Measurements from ENCODE around the gene LTBP1. TPM values are rescaled to one million over a fixed set of nuclear protein-coding genes. Genes with fewer than 3 reads are reported as not detected.
"Not testable (repeated sequence)": the region's sequence is repeated elsewhere in the genome, so short reads cannot be mapped to it uniquely, and the experiment has no call there.

The LTBP1 gene
- total RNA-seq, 1 experiment from 2014 or later = 13.9 TPM

DNA sequence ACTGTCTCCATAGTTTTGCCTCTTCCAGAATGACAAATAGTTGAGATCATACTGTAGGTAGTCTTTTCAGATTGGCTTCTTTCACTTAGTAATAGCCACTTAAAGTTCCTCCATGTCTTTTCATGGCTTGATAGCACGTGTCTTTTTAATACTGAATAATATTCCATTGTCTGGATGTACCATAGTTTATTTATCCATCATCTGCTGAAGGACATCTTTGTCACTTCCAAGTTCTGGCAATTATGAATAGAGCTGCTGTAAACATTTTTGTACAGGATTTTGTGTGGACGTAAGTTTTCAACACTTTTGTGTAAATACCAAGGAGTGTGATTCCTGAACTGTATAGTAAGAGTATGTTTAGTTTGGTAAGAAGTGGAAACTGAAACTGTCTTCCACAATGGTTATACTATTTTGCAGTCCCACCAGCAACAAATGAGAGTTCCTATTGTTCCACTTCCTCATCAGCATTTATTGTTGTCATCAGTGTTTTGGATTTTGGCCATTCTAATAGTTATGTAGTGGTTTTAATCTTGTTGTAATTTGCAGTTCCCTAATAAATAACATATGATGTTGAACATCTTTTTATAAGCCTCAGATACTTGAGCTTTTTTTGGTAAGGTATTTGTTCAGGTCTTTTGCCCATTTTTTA lies 18.9 kb downstream of the LTBP1 start:
- CTCF ChIA-PET = interaction anchor here (0.5 kb wide), 1 partner anchor 19 kb away, joined by 4 read pairs; the partner anchor contains the start of gene LTBP1
- Mint-ChIP-seq H3K27ac (ENCODE audit: unreplicated experiment) (no peak overlapping the region), H3K36me3 (ENCODE audit: insufficient read depth, unreplicated experiment) (no peaks in the 10 kb centered on the region), H3K27me3 (ENCODE audit: unreplicated experiment) (no peaks in the 10 kb centered on the region), H3K4me3 (ENCODE audit: low read depth, unreplicated experiment) (no peak overlapping the region), H3K4me1 (ENCODE audit: low read depth, unreplicated experiment) (no peaks in the 10 kb centered on the region), H3K9me3 (ENCODE audit: low read depth, unreplicated experiment) (no peaks in the 10 kb centered on the region)
- intact Hi-C loops (cut with micrococcal nuclease; ENCODE audit: unreplicated experiment) = no loop called here
- DNase-seq = no peak
- TF ChIP-seq, protein P1, sequence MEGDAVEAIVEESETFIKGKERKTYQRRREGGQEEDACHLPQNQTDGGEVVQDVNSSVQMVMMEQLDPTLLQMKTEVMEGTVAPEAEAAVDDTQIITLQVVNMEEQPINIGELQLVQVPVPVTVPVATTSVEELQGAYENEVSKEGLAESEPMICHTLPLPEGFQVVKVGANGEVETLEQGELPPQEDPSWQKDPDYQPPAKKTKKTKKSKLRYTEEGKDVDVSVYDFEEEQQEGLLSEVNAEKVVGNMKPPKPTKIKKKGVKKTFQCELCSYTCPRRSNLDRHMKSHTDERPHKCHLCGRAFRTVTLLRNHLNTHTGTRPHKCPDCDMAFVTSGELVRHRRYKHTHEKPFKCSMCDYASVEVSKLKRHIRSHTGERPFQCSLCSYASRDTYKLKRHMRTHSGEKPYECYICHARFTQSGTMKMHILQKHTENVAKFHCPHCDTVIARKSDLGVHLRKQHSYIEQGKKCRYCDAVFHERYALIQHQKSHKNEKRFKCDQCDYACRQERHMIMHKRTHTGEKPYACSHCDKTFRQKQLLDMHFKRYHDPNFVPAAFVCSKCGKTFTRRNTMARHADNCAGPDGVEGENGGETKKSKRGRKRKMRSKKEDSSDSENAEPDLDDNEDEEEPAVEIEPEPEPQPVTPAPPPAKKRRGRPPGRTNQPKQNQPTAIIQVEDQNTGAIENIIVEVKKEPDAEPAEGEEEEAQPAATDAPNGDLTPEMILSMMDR (IDR thresholded peaks at IDR 0.05; ENCODE audit: unreplicated experiment) = no peak
- BruUV-seq (replicated peaks) = no TSS peak

- H3K27me3 Mint-ChIP-seq (ENCODE audit: unreplicated experiment) = no peaks in the 10 kb centered on the region
- H3K4me1 Mint-ChIP-seq (ENCODE audit: low read depth, unreplicated experiment) = no peaks in the 10 kb centered on the region
- no peak for DNase-seq
- intact Hi-C loops (cut with micrococcal nuclease; ENCODE audit: unreplicated experiment) = no loop called here
- no peak overlapping the region for H3K4me3 Mint-ChIP-seq (ENCODE audit: low read depth, unreplicated experiment)
- CTCF ChIA-PET = no interaction called here
- H3K36me3 Mint-ChIP-seq (ENCODE audit: insufficient read depth, unreplicated experiment) = no peaks in the 10 kb centered on the region
- TF ChIP-seq, protein P1 (IDR thresholded peaks at IDR 0.05; ENCODE audit: unreplicated experiment) = no peak
- peaks cover 3% of the 10 kb centered on the region for H3K9me3 Mint-ChIP-seq (ENCODE audit: low read depth, unreplicated experiment)
- no peak overlapping the region for H3K27ac Mint-ChIP-seq (ENCODE audit: unreplicated experiment)
- no TSS peak for BruUV-seq (replicated peaks)
These were observed 22.9 kb downstream of the LTBP1 start for GRCh38 chr2:32969444-32970162.

- H3K27ac Mint-ChIP-seq (ENCODE audit: unreplicated experiment); H3K9me3 Mint-ChIP-seq (ENCODE audit: low read depth, unreplicated experiment); H3K36me3 Mint-ChIP-seq (ENCODE audit: insufficient read depth, unreplicated experiment); CTCF ChIA-PET; H3K4me3 Mint-ChIP-seq (ENCODE audit: low read depth, unreplicated experiment); BruUV-seq (replicated peaks); H3K27me3 Mint-ChIP-seq (ENCODE audit: unreplicated experiment); DNase-seq; intact Hi-C loops (cut with micrococcal nuclease; ENCODE audit: unreplicated experiment): not testable (repeated sequence)
- peaks cover 21% of the 10 kb centered on the region for H3K4me1 Mint-ChIP-seq (ENCODE audit: low read depth, unreplicated experiment)
These were observed 27.0 kb downstream of the LTBP1 start for GRCh38 chr2:32973772-32974171.

- intact Hi-C loops (cut with micrococcal nuclease; ENCODE audit: unreplicated experiment) = no loop called here
- no TSS peak for BruUV-seq (replicated peaks)
- Mint-ChIP-seq H3K27me3 (ENCODE audit: unreplicated experiment) (no peaks in the 10 kb centered on the region), H3K9me3 (ENCODE audit: low read depth, unreplicated experiment) (peaks cover 5% of the 10 kb centered on the region), H3K36me3 (ENCODE audit: insufficient read depth, unreplicated experiment) (no peaks in the 10 kb centered on the region), H3K27ac (ENCODE audit: unreplicated experiment) (no peak overlapping the region), H3K4me1 (ENCODE audit: low read depth, unreplicated experiment) (peaks cover 21% of the 10 kb centered on the region), H3K4me3 (ENCODE audit: low read depth, unreplicated experiment) (no peak overlapping the region)
- TF ChIP-seq, protein P1 (IDR thresholded peaks at IDR 0.05; ENCODE audit: unreplicated experiment) = no peak
- CTCF ChIA-PET = interaction anchor here (0.5 kb wide), 1 partner anchor 212 kb away, joined by 3 read pairs; no protein-coding TSS in a partner anchor
- DNase-seq = no peak
These were observed 29.8 kb downstream of the LTBP1 start for GRCh38 chr2:32976409-32977063.

Data from Calu3 (cell line).